ENCODE data around the gene CRKL.

GRCh38 chr22:20948450-20948849 lies 31.2 kb downstream of the CRKL start:
- TF ChIP-seq CTCF (IDR thresholded peaks at IDR 0.05 in 2 of 3, conservative IDR thresholded peaks at IDR 0.05 in 1 of 3; ENCODE audit: borderline replicate concordance in 1 of 3, insufficient read depth in 1 of 3, low read depth in 2 of 3, low read length in 2 of 3) (no peak), POLR2A (IDR thresholded peaks at IDR 0.05; ENCODE audit: borderline replicate concordance, extremely low read depth, insufficient read depth, insufficient read length) (no peak), JUND (IDR thresholded peaks at IDR 0.05) (no peak), EZH2phosphoT487 (IDR thresholded peaks at IDR 0.05; ENCODE audit: borderline replicate concordance) (no peak), EGR1 (IDR thresholded peaks at IDR 0.05; ENCODE audit: low read depth) (no peak), REST (IDR thresholded peaks at IDR 0.05; ENCODE audit: low read depth) (no peak), YY1 (IDR thresholded peaks at IDR 0.05; ENCODE audit: extremely low read depth, insufficient replicate concordance, low read depth, low read length) (no peak), RAD21 (IDR thresholded peaks at IDR 0.05; ENCODE audit: low read depth) (no peak), SRF (IDR thresholded peaks at IDR 0.05; ENCODE audit: low read depth) (no peak), POLR2AphosphoS5 (IDR thresholded peaks at IDR 0.05; ENCODE audit: low read depth, low read length) (no peak), EZH2 (IDR thresholded peaks at IDR 0.05) (no peak)

Data from HCT116 (cell line).